HCT116 (cell line): ENCODE data around the gene RTN4RL2. TPM values are rescaled to one million over a fixed set of nuclear protein-coding genes. Genes with fewer than 3 reads are reported as not detected.

Source experiments
- ATAC-seq: fragments of 200-7000 bp; cut with Tn5 transposase; 2 replicates; pipeline ENCODE4 v1.9.1; 2020; ENCODE audit warnings: mild to moderate bottlenecking, moderate library complexity
- BruUV-seq: library from RNA; stranded (reverse); fragments of 400-500 nt; replicated peaks from 2 replicates; lab custom pipeline; 2021; lab: Mats Ljungman, UMichigan
- CTCF ChIA-PET: fragments of 300-600 bp; sonication (Branson Sonifier 250); formaldehyde crosslinking; loops from one replicate; lab custom pipeline; 2021; ENCODE audit warnings: antibody characterized with exemption; lab: Charles Lee
- POLR2A ChIA-PET: fragments of 300-600, 350-600 bp; sonication (Branson Sonifier 250); formaldehyde crosslinking; loops from one replicate; lab custom pipeline; 2021; ENCODE audit warnings: antibody characterized with exemption; lab: Charles Lee
- RAD21 ChIA-PET, 2 experiments: fragments of 300-600 bp; sonication (Branson Sonifier 250); formaldehyde crosslinking; loops; one replicate each; lab custom pipeline; 2023; ENCODE audit warnings: low total read pairs in 2 of 2; ENCODE audit not compliant: uncharacterized antibody in 2 of 2, unreplicated experiment in 2 of 2, low non-redundant PET in 1 of 2; lab: Charles Lee
- DNase-seq: peaks from one replicate; pipeline ENCODE4 v3.0.0-alpha.2; 2010; ENCODE audit warnings: low read depth, low spot score
- H2AFZ ChIP-seq: fragments of 200-600 bp; shearing (Covaris generic), sonication (generic); 2 replicates; pipeline ENCODE4 v1.6.1; 2017; ENCODE audit warnings: low read depth, mixed run types, mixed read lengths, antibody characterized with exemption, low read length; ENCODE audit not compliant: poor library complexity, severe bottlenecking
- H3K27ac ChIP-seq: 2 replicates; pipeline ENCODE4 v1.5.1; 2012; ENCODE audit warnings: low read depth, low read length
- H3K27me3 ChIP-seq: fragments of 200-600 bp; sonication (generic); 2 replicates; pipeline ENCODE4 v1.6.1; 2016; ENCODE audit warnings: mixed run types, low read length, mixed read lengths; ENCODE audit not compliant: insufficient read depth
- H3K36me3 ChIP-seq, 2 experiments: fragments of 200-500 bp in 1 of 2; fragments of 200-600 bp in 1 of 2; sonication (Bioruptor generic) in 1 of 2; sonication (generic) in 1 of 2; 2 replicates each; pipeline versions ENCODE4 v1.5.1 to v1.6.1; 2014 to 2016; ENCODE audit warnings: low read length in 2 of 2, inconsistent platforms in 1 of 2, mixed read lengths in 1 of 2, mixed run types in 1 of 2; ENCODE audit not compliant: insufficient read depth in 2 of 2, control insufficient read depth in 1 of 2
- H3K4me1 ChIP-seq, 2 experiments: fragments of 200-600 bp in 1 of 2; sonication (generic) in 1 of 2; 2 replicates each; pipeline versions ENCODE4 v1.5.1 to v1.6.1; 2012 to 2017; ENCODE audit warnings: low read length in 2 of 2, inconsistent platforms in 1 of 2, mild to moderate bottlenecking in 1 of 2, mixed read lengths in 1 of 2, mixed run types in 1 of 2, moderate library complexity in 1 of 2; ENCODE audit not compliant: insufficient read depth in 2 of 2, control insufficient read depth in 1 of 2
- H3K4me2 ChIP-seq: fragments of 200-600 bp; sonication (generic); 2 replicates; pipeline ENCODE4 v1.6.1; 2017; ENCODE audit warnings: mixed run types, low read length, mixed read lengths
- H3K4me3 ChIP-seq, 2 experiments: fragments of 200-600 bp in 1 of 2; sonication (generic) in 1 of 2; replicated peaks in 1 of 2; 2 replicates each; pipeline ENCODE4 v1.5.1; 2011 to 2016; ENCODE audit warnings: low read length in 2 of 2, control low read depth in 1 of 2, low read depth in 1 of 2, mild to moderate bottlenecking in 1 of 2, mixed read lengths in 1 of 2, mixed run types in 1 of 2
- H3K79me2 ChIP-seq: fragments of 200-600 bp; sonication (generic); 2 replicates; pipeline ENCODE4 v1.6.1; 2017; ENCODE audit warnings: mild to moderate bottlenecking, mixed run types, low read length, moderate library complexity, mixed read lengths; ENCODE audit not compliant: insufficient read depth
- H3K9ac ChIP-seq: fragments of 200-600 bp; sonication (generic); 2 replicates; pipeline ENCODE4 v1.6.1; 2016; ENCODE audit warnings: low read length, mixed read lengths
- H3K9me2 ChIP-seq: fragments of 200-600 bp; sonication (generic), shearing (Covaris generic); 2 replicates; pipeline ENCODE4 v1.6.1; 2017; ENCODE audit warnings: mixed run types, mild to moderate bottlenecking, moderate library complexity; ENCODE audit not compliant: insufficient read depth
- H3K9me3 ChIP-seq, 2 experiments: fragments of 200-500 bp in 1 of 2; fragments of 200-600 bp in 1 of 2; sonication (Bioruptor generic) in 1 of 2; sonication (generic) in 1 of 2; 2 replicates each; pipeline ENCODE4 v1.6.1; 2014 to 2017; ENCODE audit warnings: low read length in 2 of 2, mixed read lengths in 2 of 2, inconsistent platforms in 1 of 2, low read depth in 1 of 2, mild to moderate bottlenecking in 1 of 2, mixed run types in 1 of 2, moderate library complexity in 1 of 2; ENCODE audit not compliant: control insufficient read depth in 1 of 2, insufficient read depth in 1 of 2
- H4K20me1 ChIP-seq: fragments of 200-600 bp; sonication (generic), shearing (Covaris generic); 2 replicates; pipeline ENCODE4 v1.6.1; 2017; ENCODE audit warnings: mixed run types, mild to moderate bottlenecking, moderate library complexity; ENCODE audit not compliant: insufficient read depth
- ATF3 ChIP-seq: IDR thresholded peaks from 2 replicates; pipeline ENCODE4 v1.6.1; 2012
- CBX3 ChIP-seq: IDR thresholded peaks from 2 replicates; pipeline ENCODE4 v1.6.1; 2012; ENCODE audit warnings: low read depth
- CTCF ChIP-seq, 3 experiments: fragments of 200-600 bp in 1 of 3; sonication (generic) in 1 of 3; IDR thresholded peaks in 2 of 3; conservative IDR thresholded peaks in 1 of 3; 2 replicates each; pipeline ENCODE4 v1.5.1; 2012 to 2017; ENCODE audit warnings: low read depth in 2 of 3, low read length in 2 of 3, antibody characterized with exemption in 1 of 3, borderline replicate concordance in 1 of 3, control low read depth in 1 of 3, mild to moderate bottlenecking in 1 of 3, mixed read lengths in 1 of 3, mixed run types in 1 of 3, moderate library complexity in 1 of 3; ENCODE audit not compliant: insufficient read depth in 1 of 3
- EGR1 ChIP-seq: IDR thresholded peaks from 2 replicates; pipeline ENCODE4 v1.6.1; 2012; ENCODE audit warnings: low read depth
- ELF1 ChIP-seq: IDR thresholded peaks from 2 replicates; pipeline ENCODE4 v1.6.1; 2012; ENCODE audit warnings: low read depth, borderline replicate concordance
- EZH2 ChIP-seq: fragments of 200-600 bp; sonication (generic); IDR thresholded peaks from 2 replicates; pipeline ENCODE4 v1.6.1; 2017; ENCODE audit warnings: antibody characterized with exemption, mixed run types
- EZH2phosphoT487 ChIP-seq: fragments of 200-600 bp; IDR thresholded peaks from 2 replicates; pipeline ENCODE4 v1.6.1; 2018; ENCODE audit warnings: antibody characterized with exemption, borderline replicate concordance
- FOSL1 ChIP-seq: IDR thresholded peaks from 2 replicates; pipeline ENCODE4 v1.6.1; 2012; ENCODE audit warnings: low read depth
- JUND ChIP-seq: IDR thresholded peaks from 2 replicates; pipeline ENCODE4 v1.6.1; 2012
- MAX ChIP-seq: IDR thresholded peaks from 2 replicates; pipeline ENCODE4 v1.6.1; 2012
- POLR2A ChIP-seq: IDR thresholded peaks from 2 replicates; pipeline ENCODE4 v1.7.0; 2011; ENCODE audit warnings: borderline replicate concordance; ENCODE audit not compliant: insufficient read depth, insufficient read length; ENCODE audit errors: extremely low read depth
- POLR2AphosphoS5 ChIP-seq: IDR thresholded peaks from 2 replicates; pipeline ENCODE4 v1.6.1; 2011; ENCODE audit warnings: mild to moderate bottlenecking, low read depth, low read length, moderate library complexity
- RAD21 ChIP-seq: IDR thresholded peaks from 2 replicates; pipeline ENCODE4 v1.6.1; 2012; ENCODE audit warnings: low read depth, mild to moderate bottlenecking
- REST ChIP-seq: IDR thresholded peaks from 2 replicates; pipeline ENCODE4 v1.6.1; 2012; ENCODE audit warnings: low read depth
- SIN3A ChIP-seq: IDR thresholded peaks from 2 replicates; pipeline ENCODE4 v1.6.1; 2012; ENCODE audit warnings: low read depth
- SP1 ChIP-seq: IDR thresholded peaks from 2 replicates; pipeline ENCODE4 v1.6.1; 2012; ENCODE audit warnings: low read depth
- SRF ChIP-seq: IDR thresholded peaks from 2 replicates; pipeline ENCODE4 v1.6.1; 2012; ENCODE audit warnings: low read depth
- TCF7L2 ChIP-seq: IDR thresholded peaks from 2 replicates; pipeline ENCODE4 v1.7.0; 2011; ENCODE audit warnings: borderline replicate concordance, inconsistent platforms; ENCODE audit not compliant: insufficient read depth, insufficient read length; ENCODE audit errors: extremely low read depth
- ZBTB33 ChIP-seq: IDR thresholded peaks from 2 replicates; pipeline ENCODE4 v1.6.1; 2011; ENCODE audit warnings: mild to moderate bottlenecking, low read length, moderate library complexity; ENCODE audit not compliant: insufficient replicate concordance; ENCODE audit errors: extremely low read depth
- ZNF274 ChIP-seq: fragments of 200-500 bp; sonication (Bioruptor generic); IDR thresholded peaks from 2 replicates; pipeline ENCODE4 v1.6.1; 2014; ENCODE audit warnings: mild to moderate bottlenecking, low read depth, low read length, inconsistent platforms
- intact Hi-C: fragments of 100-400 bp; cut with micrococcal nuclease; formaldehyde crosslinking; loops from 2 replicates; pipeline ENCODE4 v1.10.0; 2022
- total RNA-seq: library from RNA; stranded (reverse); gene quantifications from one replicate; pipeline ENCODE4 v1.2.1, GENCODE V29; 2021; ENCODE audit not compliant: unreplicated experiment

Gene RTN4RL2
- total RNA-seq, 1 experiment from 2014 or later = 24.0 TPM

- H3K4me2 ChIP-seq = no peak overlapping the region
- ChIA-PET RAD21 (no interaction called here), POLR2A (no interaction called here)
Observed at GRCh38 chr11:57482782-57483561, 22.6 kb downstream of the RTN4RL2 start.

More at GRCh38 chr11:57482782-57483561, 22.6 kb downstream of the RTN4RL2 start:
- no peak for DNase-seq
- no peak for TF ChIP-seq RAD21
- TF ChIP-seq JUND = no peak
- no peak for TF ChIP-seq FOSL1
- TF ChIP-seq ZBTB33 = no peak
- TF ChIP-seq CBX3 = no peak
- no peak for TF ChIP-seq TCF7L2
- no peak for TF ChIP-seq EZH2phosphoT487
- no peak for TF ChIP-seq MAX
- TF ChIP-seq SIN3A = no peak
- TF ChIP-seq EZH2 = no peak
- TF ChIP-seq ATF3 = no peak
- TF ChIP-seq SRF = no peak
- TF ChIP-seq POLR2AphosphoS5 = no peak
- no peak for TF ChIP-seq EGR1
- TF ChIP-seq CTCF (IDR thresholded peaks at IDR 0.05 in 2 of 3, conservative IDR thresholded peaks at IDR 0.05 in 1 of 3; ENCODE audit: borderline replicate concordance in 1 of 3, insufficient read depth in 1 of 3, low read depth in 2 of 3, low read length in 2 of 3) = no peak
- no peak for TF ChIP-seq ZNF274
- TF ChIP-seq ELF1 = no peak
- no peak for TF ChIP-seq SP1
- TF ChIP-seq REST = no peak
- TF ChIP-seq POLR2A = no peak
- Histone ChIP-seq H3K4me1 (no peaks in the 10 kb centered on the region), H3K9ac (no peak overlapping the region), H3K4me3 (no peak overlapping the region), H2AFZ (no peak overlapping the region), H4K20me1 (no peaks in the 10 kb centered on the region), H3K36me3 (no peaks in the 10 kb centered on the region), H3K79me2 (no peaks in the 10 kb centered on the region), H3K27me3 (no peaks in the 10 kb centered on the region), H3K9me3 (no peaks in the 10 kb centered on the region), H3K27ac (no peak overlapping the region), H3K9me2 (no peaks in the 10 kb centered on the region)
- ATAC-seq = no peak
- no TSS peak for BruUV-seq
- CTCF ChIA-PET = interaction anchor here (3.9 kb wide), 1 partner anchor 10 kb away, joined by 23 read pairs; no protein-coding TSS in a partner anchor
- intact Hi-C loops = no loop called here
